Femur (tissue), 1 donor: ENCODE results near the gene RHOD.

ENCODE experiments used
- DNase-seq: peaks from one replicate; pipeline ENCODE4 v3.0.0-alpha.2; 2017

Gene RHOD

GRCh38 chr11:67032830-67033551 is 23.7 kb upstream of the RHOD start:
- peak; percentile 56 for DNase-seq

GRCh38 chr11:67033661-67034166 is 22.9 kb upstream of the RHOD start:
- DNase-seq, result no peak

DNA sequence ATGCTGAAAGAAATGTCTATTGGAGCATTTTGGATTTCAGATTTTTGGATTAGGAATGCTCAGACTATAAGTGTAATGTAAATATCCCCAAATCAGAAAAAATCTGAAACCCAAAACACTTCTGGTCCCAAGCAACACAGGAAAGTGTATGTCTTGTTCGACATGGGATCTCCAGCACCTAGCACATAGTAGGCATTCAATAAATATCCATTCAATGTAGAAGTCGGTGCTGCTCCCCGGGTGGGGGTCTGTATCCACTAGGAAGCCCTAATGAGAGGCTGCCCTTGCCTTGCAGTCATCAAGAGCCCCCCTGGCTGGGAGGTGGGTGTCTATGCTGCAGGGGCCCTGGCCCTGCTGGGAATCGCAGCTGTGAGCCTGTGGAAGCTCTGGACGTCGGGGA is 22.3 kb upstream of the RHOD start:
- no peak for DNase-seq

DNA sequence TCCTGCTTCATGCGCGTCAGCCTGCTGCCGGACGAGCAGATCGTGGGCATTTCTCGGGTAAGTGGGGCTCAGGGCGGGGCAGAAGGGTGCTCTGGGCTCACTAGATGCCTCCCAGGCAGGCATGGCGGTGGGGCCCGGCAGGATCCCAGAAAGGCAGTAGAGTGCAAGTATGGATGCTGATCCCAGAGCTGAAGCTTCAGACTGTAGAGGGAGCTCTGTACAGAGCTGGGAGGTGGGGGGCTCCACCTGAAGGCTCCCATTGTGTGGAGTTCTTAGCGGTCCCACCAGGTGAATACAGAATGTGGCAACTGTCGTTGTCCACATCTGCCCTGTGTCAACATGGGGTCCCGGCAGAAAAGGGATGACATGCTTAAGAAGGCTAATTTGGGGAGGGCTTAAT is 16.5 kb upstream of the RHOD start:
- DNase-seq, result no peak

- DNase-seq, result no peak
Observed at GRCh38 chr11:67041602-67042001, 15.0 kb upstream of the RHOD start.

DNA sequence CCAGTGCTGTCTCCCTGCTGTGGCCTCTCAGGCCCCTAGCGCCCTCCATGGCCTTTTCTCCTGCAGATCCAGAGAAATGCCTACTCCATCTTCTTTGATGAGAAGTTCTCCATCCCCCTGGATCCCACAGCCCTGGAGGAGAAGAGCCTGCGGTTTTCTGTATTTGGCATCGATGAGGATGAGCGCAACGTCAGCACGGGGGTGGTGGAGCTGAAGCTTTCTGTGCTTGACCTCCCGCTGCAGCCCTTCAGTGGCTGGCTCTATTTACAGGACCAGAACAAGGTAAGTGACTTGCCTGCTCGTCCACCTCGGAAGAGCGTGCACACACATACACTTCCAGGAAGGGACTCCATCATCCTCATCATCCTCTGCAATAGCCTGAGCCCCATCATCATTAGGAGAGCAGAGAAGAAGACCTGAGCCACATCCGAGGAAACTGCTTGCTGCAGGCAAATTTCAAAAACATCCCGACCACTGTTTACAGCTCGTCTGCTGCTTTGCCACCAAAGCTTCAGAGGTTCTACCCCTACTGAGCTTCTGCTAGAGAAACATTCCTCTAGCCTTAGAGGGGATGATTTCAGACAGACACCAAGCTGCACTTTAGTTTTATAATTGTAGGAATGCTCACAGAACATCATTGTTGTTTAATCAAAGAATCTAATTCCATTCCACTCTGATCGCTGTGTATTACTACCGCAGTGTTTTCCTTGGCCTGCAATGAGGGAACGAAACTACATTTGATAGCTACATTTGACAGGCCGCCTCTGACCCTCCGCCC is 12.9 kb upstream of the RHOD start:
- DNase-seq, result no peak

- DNase-seq, result no peak
Observed at GRCh38 chr11:67044496-67044895, 12.2 kb upstream of the RHOD start.

- DNase-seq, result no peak
Observed at GRCh38 chr11:67045314-67045713, 11.3 kb upstream of the RHOD start.

DNA sequence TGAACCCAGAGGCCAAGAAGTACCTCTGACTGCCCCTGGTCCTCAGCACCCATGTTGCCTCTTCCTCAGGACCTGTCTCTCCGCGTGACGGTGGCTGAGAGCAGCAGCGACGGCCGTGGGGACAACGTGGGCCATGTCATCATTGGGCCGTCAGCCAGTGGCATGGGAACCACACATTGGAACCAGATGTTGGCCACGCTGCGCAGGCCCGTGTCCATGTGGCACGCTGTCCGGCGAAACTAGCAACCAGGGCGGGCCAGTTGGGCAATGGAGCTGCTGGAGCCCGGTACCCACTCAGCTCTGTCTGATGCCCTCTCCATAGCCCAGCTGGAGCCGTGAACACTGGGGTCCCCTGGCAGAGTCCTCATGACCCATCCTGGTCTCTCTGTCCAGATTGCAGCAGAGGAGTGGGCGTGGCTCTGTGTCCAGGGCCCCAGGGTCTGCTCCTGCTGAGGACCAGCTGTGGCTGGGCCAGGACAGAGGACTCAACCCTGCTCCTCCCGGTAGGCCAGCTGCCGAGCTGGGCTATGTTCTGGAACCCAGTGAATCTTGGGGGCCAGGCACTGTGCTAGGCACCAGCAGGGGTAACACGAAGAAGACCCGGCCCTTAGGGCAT is 8.0 kb upstream of the RHOD start:
- DNase-seq, result no peak

GRCh38 chr11:67050139-67050538 is 6.5 kb upstream of the RHOD start:
- DNase-seq, result no peak

DNA sequence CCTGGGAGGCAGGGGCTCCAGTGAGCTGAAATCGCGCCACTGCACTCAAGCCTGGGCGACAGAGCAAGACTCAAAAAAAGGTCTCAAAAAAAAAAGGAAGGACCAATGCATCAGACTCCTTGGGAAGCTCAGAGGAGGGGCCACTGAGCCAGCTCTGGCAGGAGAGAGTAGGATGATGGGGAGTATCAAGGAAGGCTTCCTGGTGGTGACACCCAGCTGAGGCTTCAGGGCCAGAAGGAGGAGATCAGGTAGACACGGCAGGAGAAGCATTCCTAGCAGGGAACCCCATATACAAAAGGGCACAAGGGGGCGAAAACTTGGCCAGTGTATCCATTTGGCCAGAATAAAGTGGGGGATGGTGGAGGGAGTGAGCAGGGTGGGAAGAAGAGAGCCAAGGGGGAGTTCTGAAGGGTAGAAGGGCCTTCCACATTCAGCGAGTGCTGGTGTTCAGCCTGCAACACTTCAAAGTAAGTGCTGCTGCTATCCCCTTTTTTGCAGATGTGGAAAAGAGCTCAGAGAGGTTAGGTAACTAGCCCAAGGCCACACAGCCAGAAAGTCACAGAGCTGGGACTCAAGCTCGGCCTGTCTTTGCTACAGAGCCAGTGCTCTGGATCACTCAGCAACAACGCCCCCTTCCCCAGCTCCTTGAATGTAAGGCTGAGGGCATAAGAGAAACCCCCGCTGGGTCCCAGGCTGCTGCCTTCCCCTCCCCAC is 5.3 kb upstream of the RHOD start:
- no peak for DNase-seq

DNA sequence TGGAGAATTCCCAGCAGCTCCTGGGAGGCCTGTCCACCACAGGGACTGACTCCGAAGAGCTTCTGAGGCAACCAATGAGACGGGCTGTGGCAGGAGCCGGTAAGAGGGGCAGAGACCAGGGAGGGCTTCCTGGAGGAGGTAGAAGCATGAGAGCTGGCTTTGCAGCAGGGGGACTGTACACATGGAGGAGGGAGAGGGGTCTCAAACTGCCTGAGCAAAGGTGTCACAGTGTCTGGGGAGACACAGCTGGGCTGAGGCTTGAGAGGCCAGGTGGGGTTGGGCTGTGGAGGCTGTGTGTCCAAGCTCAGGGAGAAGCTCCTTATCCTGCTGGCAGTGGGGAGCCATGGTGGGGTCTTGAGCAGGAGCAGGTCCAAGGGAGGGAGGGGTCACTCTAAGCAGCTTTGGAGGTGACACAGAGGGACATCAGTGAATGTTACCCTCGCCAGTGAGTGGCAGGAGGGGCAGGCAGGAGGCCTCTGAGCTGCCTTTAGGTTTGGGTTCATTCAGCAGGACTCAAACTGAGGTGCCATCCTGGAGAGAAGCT is 4.6 kb upstream of the RHOD start:
- no peak for DNase-seq

GRCh38 chr11:67052891-67053290 is 3.8 kb upstream of the RHOD start:
- no peak for DNase-seq

GRCh38 chr11:67053896-67054329 is 2.7 kb upstream of the RHOD start:
- DNase-seq, result peak; percentile 62

DNA sequence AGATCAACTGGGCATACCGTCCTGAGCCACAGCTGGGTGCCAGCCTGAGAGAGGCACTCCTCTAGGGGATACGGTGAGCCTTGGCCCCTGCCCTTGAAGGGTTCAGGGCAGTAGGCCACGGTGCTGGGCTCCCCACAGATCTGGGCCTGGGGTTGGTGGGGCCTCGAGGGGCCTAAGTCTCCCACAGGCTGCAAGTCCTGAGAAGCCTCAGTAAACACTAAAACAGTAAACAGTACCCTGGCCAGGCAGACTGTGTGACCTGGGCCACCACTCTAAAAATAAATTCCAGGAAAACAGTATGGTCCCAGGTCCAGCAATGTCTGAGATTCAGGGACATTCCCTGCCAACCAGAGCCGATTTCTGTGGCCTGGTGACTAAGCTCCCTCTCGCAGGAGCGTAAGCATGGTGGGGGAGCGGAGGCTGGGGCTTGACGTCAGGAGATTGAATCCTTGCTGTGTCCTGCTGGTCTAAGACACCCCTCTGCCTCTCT is 2.3 kb upstream of the RHOD start:
- no peak for DNase-seq

- DNase-seq, result peak; percentile 49
Observed at GRCh38 chr11:67054836-67055523, 1.7 kb upstream of the RHOD start.

- DNase-seq, result no peak
Observed at GRCh38 chr11:67055812-67056211, 835 bp upstream of the RHOD start.

DNA sequence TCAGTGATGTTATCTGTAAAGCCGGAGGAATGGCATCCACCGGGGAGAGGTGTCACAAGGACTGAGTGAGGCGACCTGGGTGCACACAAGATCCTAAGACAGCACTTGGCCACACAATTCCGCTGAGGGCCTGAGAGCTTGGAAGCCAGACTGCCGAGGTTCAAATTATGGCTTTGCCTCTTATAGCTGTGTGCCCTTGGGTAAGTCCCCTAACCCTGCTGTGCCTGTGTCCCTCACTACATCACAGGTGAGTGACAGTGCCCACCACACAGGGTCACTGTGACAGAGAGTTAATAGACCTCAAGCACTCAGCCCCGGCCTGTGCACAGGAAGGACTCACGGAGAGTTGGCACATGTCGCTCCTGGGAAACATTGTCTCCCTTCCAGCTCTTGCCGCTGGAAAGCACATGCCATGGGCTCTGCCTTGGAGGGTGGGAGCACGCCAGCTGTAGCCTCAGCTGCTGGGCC is 592 bp downstream of the RHOD start:
- DNase-seq, result no peak

- DNase-seq, result no peak
Observed at GRCh38 chr11:67058506-67058905, 1.9 kb downstream of the RHOD start.

GRCh38 chr11:67059671-67060070 is 3.0 kb downstream of the RHOD start:
- no peak for DNase-seq

DNA sequence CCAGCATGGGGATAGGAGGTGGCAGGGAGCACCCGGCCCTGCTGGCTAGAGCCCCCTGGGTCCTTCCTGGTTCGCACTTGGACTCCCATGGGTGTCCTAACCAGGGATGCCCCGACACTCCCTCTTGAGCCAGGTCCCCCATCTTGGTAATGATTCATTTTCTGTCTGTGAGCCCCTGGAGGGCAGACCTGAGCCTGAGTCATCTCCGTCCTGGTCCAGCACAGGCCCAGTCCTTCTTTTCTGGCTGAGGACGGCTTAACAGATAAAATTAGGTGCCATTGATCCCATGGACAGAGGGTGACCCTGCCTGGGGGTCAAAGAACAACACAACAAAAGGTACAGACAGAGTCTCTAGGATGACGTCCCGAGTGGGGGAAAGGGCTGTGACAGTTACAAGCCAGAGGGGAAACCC is 3.5 kb downstream of the RHOD start:
- no peak for DNase-seq
